Activated CD4-positive, alpha-beta memory T cell treated with anti-CD3 and anti-CD28 coated beads, Interleukin-2, amount 10 ng/mL, durations not matched to agents 7 days and 5 days (primary cell): ENCODE data around the gene NDFIP2. TPM values are rescaled to one million over a fixed set of nuclear protein-coding genes. Genes with fewer than 3 reads are reported as not detected.

Source experiments
- CTCF ChIA-PET: fragments of 350-600 bp; sonication (Branson Sonifier 250); formaldehyde crosslinking; loops from one replicate; lab custom pipeline; 2021; ENCODE audit warnings: antibody characterized with exemption, inconsistent platforms; lab: Charles Lee
- POLR2A ChIA-PET: fragments of 350-600 bp; sonication (Branson Sonifier 250); formaldehyde crosslinking; loops from one replicate; lab custom pipeline; 2021; ENCODE audit warnings: antibody characterized with exemption; lab: Charles Lee
- DNase-seq: peaks from one replicate; pipeline ENCODE4 v3.0.0-alpha.2; 2020
- H3K27ac Mint-ChIP-seq: one replicate; pipeline ENCODE4 v1.8.0; 2021; ENCODE audit warnings: mild to moderate bottlenecking, mixed read lengths
- H3K27me3 Mint-ChIP-seq: one replicate; pipeline ENCODE4 v1.8.0; 2021; ENCODE audit warnings: mixed read lengths
- H3K36me3 Mint-ChIP-seq: one replicate; pipeline ENCODE4 v1.8.0; 2021; ENCODE audit warnings: low read depth, mixed read lengths
- H3K4me1 Mint-ChIP-seq: one replicate; pipeline ENCODE4 v1.8.0; 2021; ENCODE audit warnings: mixed read lengths
- H3K4me3 Mint-ChIP-seq: one replicate; pipeline ENCODE4 v1.8.0; 2021; ENCODE audit warnings: mild to moderate bottlenecking, mixed read lengths
- H3K9me3 Mint-ChIP-seq: one replicate; pipeline ENCODE4 v1.8.0; 2021; ENCODE audit warnings: mixed read lengths
- total RNA-seq, 2 experiments: library from RNA; stranded (reverse); gene quantifications; one replicate each; pipeline ENCODE4 v1.2.3, GENCODE V29; 2021

The NDFIP2 gene
- total RNA-seq, 2 experiments from 2014 or later: 49.6 to 53.2 TPM

GRCh38 chr13:79528356-79528755, 47.4 kb downstream of the NDFIP2 start:
- CTCF ChIA-PET: interaction anchor here (1.2 to 5.7 kb wide), 6 partner anchors 12 to 137 kb away, joined by 3 to 27 read pairs (median 4); no protein-coding TSS in a partner anchor
- H3K27ac Mint-ChIP-seq: no peak overlapping the region
- no peaks in the 10 kb centered on the region for H3K27me3 Mint-ChIP-seq
- POLR2A ChIA-PET: interaction anchor here (1.2 kb wide), 1 partner anchor 28 kb away, joined by 3 read pairs; no protein-coding TSS in a partner anchor
- peaks cover 11% of the 10 kb centered on the region for H3K36me3 Mint-ChIP-seq
- H3K9me3 Mint-ChIP-seq: no peaks in the 10 kb centered on the region
- DNase-seq: no peak
- H3K4me3 Mint-ChIP-seq: no peak overlapping the region
- H3K4me1 Mint-ChIP-seq: peaks cover 22% of the 10 kb centered on the region

- ChIA-PET CTCF (interaction anchor here (0.9 to 5.7 kb wide), 7 partner anchors 12 to 137 kb away, joined by 3 to 27 read pairs (median 4); no protein-coding TSS in a partner anchor), POLR2A (interaction anchor here (1.2 to 1.7 kb wide), 2 partner anchors 28 to 44 kb away, joined by 3 read pairs; no protein-coding TSS in a partner anchor)
- no peak overlapping the region for H3K27ac Mint-ChIP-seq
- H3K4me3 Mint-ChIP-seq: no peak overlapping the region
- DNase-seq: no peak
- H3K4me1 Mint-ChIP-seq: peaks cover 24% of the 10 kb centered on the region
- no peaks in the 10 kb centered on the region for H3K9me3 Mint-ChIP-seq
- peaks cover 14% of the 10 kb centered on the region for H3K36me3 Mint-ChIP-seq
- no peaks in the 10 kb centered on the region for H3K27me3 Mint-ChIP-seq
These were observed 47.8 kb downstream of the NDFIP2 start for GRCh38 chr13:79528759-79529191.

DNA sequence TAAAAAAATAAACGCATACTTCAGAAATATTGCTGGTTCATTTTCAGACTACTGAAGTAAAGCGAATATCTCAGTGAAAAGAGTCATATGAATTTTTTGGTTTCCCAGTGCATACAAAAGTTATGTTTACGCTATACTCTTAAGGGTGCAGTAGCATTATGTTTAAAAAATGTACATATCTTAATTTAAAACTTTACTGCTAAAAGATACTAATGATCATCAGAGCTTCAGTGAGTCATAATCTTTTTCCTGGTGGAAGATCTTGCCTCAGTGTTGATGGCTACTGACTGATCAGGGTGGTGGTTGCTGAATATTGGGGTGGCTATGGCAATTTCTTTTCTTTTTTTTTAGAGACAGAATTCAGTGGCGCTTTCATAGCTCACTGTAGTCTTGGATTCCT, 48.9 kb downstream of the NDFIP2 start:
- Mint-ChIP-seq H3K4me3 (no peak overlapping the region), H3K9me3 (no peaks in the 10 kb centered on the region), H3K27ac (no peak overlapping the region), H3K27me3 (no peaks in the 10 kb centered on the region), H3K36me3 (peaks cover 22% of the 10 kb centered on the region), H3K4me1 (peaks cover 31% of the 10 kb centered on the region)
- DNase-seq: no peak
- POLR2A ChIA-PET: interaction anchor here (1.7 kb wide), 1 partner anchor 45 kb away, joined by 3 read pairs; no protein-coding TSS in a partner anchor
- CTCF ChIA-PET: interaction anchor here (2.9 to 5.7 kb wide), 2 partner anchors 11 to 106 kb away, joined by 19 to 27 read pairs; no protein-coding TSS in a partner anchor

- ChIA-PET CTCF (interaction anchor here (1.1 to 5.7 kb wide), 4 partner anchors 10 to 106 kb away, joined by 3 to 27 read pairs (median 12); no protein-coding TSS in a partner anchor), POLR2A (interaction anchor here (1.7 to 2.0 kb wide), 3 partner anchors 8 to 48 kb away, joined by 3 to 8 read pairs (median 7); partner anchors contain the start of gene NDFIP2)
- Mint-ChIP-seq H3K27ac (no peak overlapping the region), H3K4me3 (no peak overlapping the region), H3K36me3 (peaks cover 23% of the 10 kb centered on the region), H3K27me3 (no peaks in the 10 kb centered on the region), H3K9me3 (no peaks in the 10 kb centered on the region), H3K4me1 (peaks cover 31% of the 10 kb centered on the region)
- no peak for DNase-seq
These were observed 49.3 kb downstream of the NDFIP2 start for GRCh38 chr13:79530270-79530669.

DNA sequence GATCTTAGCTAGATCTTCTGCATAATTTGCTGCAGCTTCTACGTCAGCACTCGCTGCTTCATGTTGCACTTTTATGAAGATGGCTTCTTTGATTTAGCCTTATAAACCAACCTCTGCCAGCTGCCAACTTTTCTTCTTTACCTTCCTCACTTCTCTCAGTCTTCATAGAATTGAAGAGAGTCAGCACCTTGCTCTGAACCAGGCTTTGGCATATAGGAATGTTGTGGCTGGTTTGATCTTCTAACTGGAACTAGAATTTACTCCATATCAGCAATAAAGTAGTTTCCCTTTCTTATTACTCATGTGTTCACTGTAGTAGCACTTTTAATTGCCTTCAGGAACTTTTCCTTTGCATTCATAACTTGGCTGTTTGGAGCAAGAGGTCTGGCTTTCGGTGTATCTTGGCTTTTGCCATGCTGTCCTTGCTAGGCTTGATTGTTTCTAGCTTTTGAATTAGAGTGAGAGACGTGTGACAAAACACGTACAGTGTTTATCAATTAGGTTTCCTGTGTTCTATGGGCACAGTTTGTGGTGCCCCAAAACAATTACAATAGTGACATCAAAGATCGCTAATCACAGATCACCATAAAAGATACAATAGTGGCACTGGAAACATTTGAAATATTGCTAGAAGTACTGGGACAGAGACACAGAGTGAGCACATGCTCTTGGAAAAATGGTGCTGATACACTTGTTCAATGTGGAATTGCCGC, 50.7 kb downstream of the NDFIP2 start:
- DNase-seq: no peak
- Mint-ChIP-seq H3K27ac (no peak overlapping the region), H3K4me3 (no peak overlapping the region), H3K27me3 (no peaks in the 10 kb centered on the region), H3K4me1 (peaks cover 34% of the 10 kb centered on the region), H3K36me3 (peaks cover 23% of the 10 kb centered on the region), H3K9me3 (no peaks in the 10 kb centered on the region)
- CTCF ChIA-PET: interaction anchor here (1.1 to 5.7 kb wide), 5 partner anchors 9 to 107 kb away, joined by 3 to 27 read pairs (median 4); no protein-coding TSS in a partner anchor
- POLR2A ChIA-PET: interaction anchor here (1.8 to 2.0 kb wide), 2 partner anchors 9 to 50 kb away, joined by 7 to 8 read pairs; partner anchors contain the start of gene NDFIP2

GRCh38 chr13:79532576-79532975, 51.6 kb downstream of the NDFIP2 start:
- Mint-ChIP-seq H3K36me3 (peaks cover 25% of the 10 kb centered on the region), H3K4me3 (no peak overlapping the region)

DNA sequence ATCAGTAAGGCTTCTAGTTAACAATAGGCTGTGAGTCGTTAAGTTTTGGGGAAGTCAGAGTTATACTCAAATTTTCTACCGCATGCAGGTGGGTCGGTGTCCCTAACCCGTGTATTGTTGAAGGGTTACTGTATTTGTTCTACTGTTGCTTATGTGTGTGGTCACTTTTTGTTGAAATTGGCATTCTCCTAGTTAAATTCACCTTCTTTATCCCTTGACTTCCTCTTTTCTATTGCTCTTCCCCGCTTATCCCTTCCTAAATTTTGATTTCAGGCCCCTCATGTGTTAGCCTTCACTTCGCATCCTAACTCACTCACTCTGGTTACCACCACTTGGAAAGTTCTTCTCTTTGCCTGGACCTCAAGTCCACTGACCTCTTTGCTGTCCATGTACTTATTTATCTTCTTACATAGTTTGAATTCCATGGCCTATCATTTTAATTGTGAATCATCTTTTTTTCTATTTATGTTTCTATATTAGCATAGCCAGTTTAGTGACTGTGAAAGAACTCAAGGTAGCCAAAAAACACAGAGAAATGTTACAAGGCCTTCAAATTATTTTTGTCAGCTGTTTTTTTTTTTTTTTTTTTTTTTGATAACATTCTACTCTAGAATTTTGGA, 52.9 kb downstream of the NDFIP2 start:
- Mint-ChIP-seq H3K36me3 (peaks cover 33% of the 10 kb centered on the region), H3K4me1 (peaks cover 34% of the 10 kb centered on the region), H3K27ac (no peak overlapping the region), H3K9me3 (no peaks in the 10 kb centered on the region), H3K4me3 (no peak overlapping the region), H3K27me3 (no peaks in the 10 kb centered on the region)
- DNase-seq: no peak
- POLR2A ChIA-PET: interaction anchor here (1.3 kb wide), 1 partner anchor 129 kb away, joined by 7 read pairs; no protein-coding TSS in a partner anchor
- CTCF ChIA-PET: interaction anchor here (1.0 to 2.8 kb wide), 3 partner anchors 69 to 128 kb away, joined by 3 to 23 read pairs (median 3); partner anchors contain the start of gene RBM26

More at GRCh38 chr13:79532576-79532975, 51.6 kb downstream of the NDFIP2 start:
- POLR2A ChIA-PET: no interaction called here
- Mint-ChIP-seq H3K27me3 (no peaks in the 10 kb centered on the region), H3K9me3 (no peaks in the 10 kb centered on the region), H3K4me1 (peaks cover 34% of the 10 kb centered on the region), H3K27ac (no peak overlapping the region)
- DNase-seq: no peak
- CTCF ChIA-PET: interaction anchor here (0.6 to 5.7 kb wide), 3 partner anchors 51 to 108 kb away, joined by 3 to 27 read pairs (median 3); no protein-coding TSS in a partner anchor

GRCh38 chr13:79534596-79534995, 53.6 kb downstream of the NDFIP2 start:
- peaks cover 34% of the 10 kb centered on the region for H3K4me1 Mint-ChIP-seq
- no peak overlapping the region for H3K27ac Mint-ChIP-seq
- no peaks in the 10 kb centered on the region for H3K9me3 Mint-ChIP-seq
- ChIA-PET POLR2A (interaction anchor here (1.3 kb wide), 1 partner anchor 129 kb away, joined by 7 read pairs; no protein-coding TSS in a partner anchor), CTCF (interaction anchor here (1.0 to 2.8 kb wide), 3 partner anchors 70 to 129 kb away, joined by 3 to 23 read pairs (median 3); partner anchors contain the start of gene RBM26)
- DNase-seq: no peak
- H3K36me3 Mint-ChIP-seq: peaks cover 33% of the 10 kb centered on the region
- H3K27me3 Mint-ChIP-seq: no peaks in the 10 kb centered on the region
- H3K4me3 Mint-ChIP-seq: no peak overlapping the region

- Mint-ChIP-seq H3K27ac (no peak overlapping the region), H3K4me3 (no peak overlapping the region), H3K27me3 (no peaks in the 10 kb centered on the region), H3K4me1 (peaks cover 13% of the 10 kb centered on the region), H3K9me3 (no peaks in the 10 kb centered on the region), H3K36me3 (peaks cover 19% of the 10 kb centered on the region)
- POLR2A ChIA-PET: no interaction called here
- DNase-seq: no peak
- CTCF ChIA-PET: interaction anchor here (1.3 to 5.1 kb wide), 2 partner anchors 112 to 115 kb away, joined by 4 to 181 read pairs; no protein-coding TSS in a partner anchor
These were observed 57.8 kb downstream of the NDFIP2 start for GRCh38 chr13:79538757-79539156.

GRCh38 chr13:79540504-79540903, 59.5 kb downstream of the NDFIP2 start:
- no peak for DNase-seq
- peaks cover 4% of the 10 kb centered on the region for H3K4me1 Mint-ChIP-seq
- ChIA-PET POLR2A (interaction anchor here (1.2 to 3.0 kb wide), 2 partner anchors 89 to 117 kb away, joined by 3 to 17 read pairs; no protein-coding TSS in a partner anchor), CTCF (interaction anchor here (1.0 to 5.1 kb wide), 18 partner anchors 9 to 149 kb away, joined by 3 to 181 read pairs (median 6); partner anchors contain the start of genes NDFIP2 and RBM26)
- H3K27ac Mint-ChIP-seq: no peak overlapping the region
- no peaks in the 10 kb centered on the region for H3K27me3 Mint-ChIP-seq
- H3K36me3 Mint-ChIP-seq: peaks cover 11% of the 10 kb centered on the region
- no peak overlapping the region for H3K4me3 Mint-ChIP-seq
- H3K9me3 Mint-ChIP-seq: no peaks in the 10 kb centered on the region

DNA sequence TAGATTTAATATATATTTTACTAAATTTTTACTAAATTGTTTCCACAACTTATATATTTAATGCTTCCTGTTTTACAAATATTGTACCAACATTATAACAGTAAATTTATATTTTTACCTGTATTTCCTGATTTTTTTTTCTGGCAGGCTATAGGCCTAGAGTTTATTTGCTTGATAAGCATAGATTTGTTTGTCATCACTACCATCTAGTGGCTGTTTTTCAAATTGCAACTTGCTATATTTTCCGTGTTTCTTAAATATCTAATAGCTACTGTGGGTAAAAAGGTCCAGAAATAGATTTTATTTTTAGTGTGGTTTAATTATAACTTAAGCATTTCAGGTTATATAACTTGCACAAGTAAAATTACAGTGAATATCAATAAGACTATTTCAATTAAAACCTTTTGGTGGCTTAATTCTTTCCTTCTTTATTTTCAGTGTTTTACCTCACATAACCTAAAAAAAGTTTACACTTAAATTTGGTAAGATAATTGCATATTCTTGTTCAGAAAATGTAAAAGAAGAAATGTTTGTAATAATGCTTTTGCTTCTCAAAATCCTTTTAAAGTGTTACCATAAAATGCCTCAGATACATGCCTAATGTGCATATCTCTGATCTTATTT, 60.6 kb downstream of the NDFIP2 start:
- ChIA-PET CTCF (interaction anchor here (0.7 to 5.1 kb wide), 15 partner anchors 11 to 137 kb away, joined by 3 to 181 read pairs (median 5); partner anchors contain the start of gene NDFIP2), POLR2A (interaction anchor here (1.2 to 3.0 kb wide), 2 partner anchors 90 to 118 kb away, joined by 3 to 17 read pairs; no protein-coding TSS in a partner anchor)
- no peak overlapping the region for H3K27ac Mint-ChIP-seq
- H3K27me3 Mint-ChIP-seq: no peaks in the 10 kb centered on the region
- peaks cover 11% of the 10 kb centered on the region for H3K36me3 Mint-ChIP-seq
- H3K9me3 Mint-ChIP-seq: no peaks in the 10 kb centered on the region
- no peak for DNase-seq
- peaks cover 3% of the 10 kb centered on the region for H3K4me1 Mint-ChIP-seq
- no peak overlapping the region for H3K4me3 Mint-ChIP-seq
